ENCODE results near the gene TXNDC2. TPM values are rescaled to one million over a fixed set of nuclear protein-coding genes. Genes with fewer than 3 reads are reported as not detected.
"Not testable (repeated sequence)": the region's sequence is repeated elsewhere in the genome, so short reads cannot be mapped to it uniquely, and the experiment has no call there.

TXNDC2 gene
- total RNA-seq, 1 donor from 2014 or later: 0.49 TPM

- Histone ChIP-seq H3K27ac (no peak overlapping the region), H3K4me1 (no peaks in the 10 kb centered on the region), H3K4me3 (no peak overlapping the region), H3K9me3 (no peaks in the 10 kb centered on the region), H3K36me3 (no peaks in the 10 kb centered on the region), H3K27me3 (no peaks in the 10 kb centered on the region)
- no peak for DNase-seq (ENCODE audit: extremely low spot score in 2 of 2)
- intact Hi-C loops (cut with DNase I): no loop called here
- TF ChIP-seq POLR2AphosphoS5 (IDR thresholded peaks at IDR 0.05; ENCODE audit: insufficient read depth in 1 of 2, low read depth in 1 of 2): no peak
- TF ChIP-seq CTCF (IDR thresholded peaks at IDR 0.05): no peak
- TF ChIP-seq POLR2A (IDR thresholded peaks at IDR 0.05): no peak
Observed at GRCh38 chr18:9897129-9897528, 11.4 kb downstream of the TXNDC2 start.

GRCh38 chr18:9897787-9898291, 12.1 kb downstream of the TXNDC2 start:
- intact Hi-C loops (cut with DNase I); H3K27me3 ChIP-seq; H3K4me1 ChIP-seq; DNase-seq (ENCODE audit: extremely low spot score in 2 of 2); H3K4me3 ChIP-seq; H3K27ac ChIP-seq; H3K36me3 ChIP-seq; H3K9me3 ChIP-seq: not testable (repeated sequence)

DNA sequence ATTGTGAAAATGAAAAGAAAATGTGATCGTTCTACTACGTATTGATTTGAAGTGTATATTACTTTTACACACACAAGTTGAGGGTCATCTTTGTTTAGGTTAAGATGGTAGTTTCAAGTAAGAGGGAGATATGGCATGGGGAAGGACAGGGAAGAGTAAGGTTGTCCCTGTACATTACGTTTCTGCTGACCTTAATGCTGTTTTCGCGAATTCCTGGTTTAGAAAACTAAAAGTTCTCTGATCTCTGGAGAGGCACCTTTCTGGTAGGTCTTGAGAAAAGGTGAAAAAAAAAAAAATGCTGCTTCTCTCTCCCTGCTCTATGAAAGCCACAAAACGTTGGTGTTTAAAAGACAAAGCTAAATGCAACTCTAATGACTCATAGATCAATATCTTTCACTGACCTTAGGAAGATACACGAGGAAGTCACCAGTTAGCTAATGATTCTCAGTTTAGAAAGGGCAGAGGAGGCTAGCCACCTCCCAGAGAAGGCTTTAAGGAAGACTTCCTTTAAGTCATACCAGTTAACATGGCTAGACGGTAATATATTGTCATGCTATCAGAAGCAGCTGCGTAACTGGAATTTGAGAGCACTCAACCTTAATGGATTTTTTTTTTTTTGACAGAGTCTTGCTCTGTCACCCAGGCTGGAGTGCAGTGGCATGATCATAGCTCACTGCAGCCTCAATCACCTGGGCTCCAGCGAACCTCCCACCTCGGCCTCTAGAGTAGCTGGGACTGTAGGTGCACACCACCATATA, 13.2 kb downstream of the TXNDC2 start:
- Histone ChIP-seq H3K4me1 (no peaks in the 10 kb centered on the region), H3K27ac (no peak overlapping the region), H3K36me3 (no peaks in the 10 kb centered on the region), H3K9me3 (no peaks in the 10 kb centered on the region), H3K27me3 (no peaks in the 10 kb centered on the region), H3K4me3 (no peak overlapping the region)
- peak in 1 of 2 donors; percentile 40 for DNase-seq (ENCODE audit: extremely low spot score in 2 of 2)
- intact Hi-C loops (cut with DNase I): no loop called here
- peak in 1 of 2 donors; percentile 47 for TF ChIP-seq POLR2AphosphoS5 (IDR thresholded peaks at IDR 0.05; ENCODE audit: insufficient read depth in 1 of 2, low read depth in 1 of 2)
- no peak for TF ChIP-seq CTCF (IDR thresholded peaks at IDR 0.05)

GRCh38 chr18:9899550-9899930, 13.8 kb downstream of the TXNDC2 start:
- intact Hi-C loops (cut with DNase I); H3K9me3 ChIP-seq; DNase-seq (ENCODE audit: extremely low spot score in 2 of 2); H3K4me3 ChIP-seq; H3K27me3 ChIP-seq; H3K27ac ChIP-seq; H3K36me3 ChIP-seq; H3K4me1 ChIP-seq: not testable (repeated sequence)

GRCh38 chr18:9900699-9901098, 14.9 kb downstream of the TXNDC2 start:
- Histone ChIP-seq H3K9me3 (no peaks in the 10 kb centered on the region), H3K4me3 (no peak overlapping the region), H3K36me3 (no peaks in the 10 kb centered on the region), H3K27me3 (no peaks in the 10 kb centered on the region), H3K27ac (no peak overlapping the region), H3K4me1 (no peaks in the 10 kb centered on the region)
- no peak for TF ChIP-seq POLR2AphosphoS5 (IDR thresholded peaks at IDR 0.05; ENCODE audit: insufficient read depth in 1 of 2, low read depth in 1 of 2)
- no peak for TF ChIP-seq POLR2A (IDR thresholded peaks at IDR 0.05)
- TF ChIP-seq CTCF (IDR thresholded peaks at IDR 0.05): no peak
- DNase-seq (ENCODE audit: extremely low spot score in 2 of 2): no peak
- intact Hi-C loops (cut with DNase I): no loop called here

DNA sequence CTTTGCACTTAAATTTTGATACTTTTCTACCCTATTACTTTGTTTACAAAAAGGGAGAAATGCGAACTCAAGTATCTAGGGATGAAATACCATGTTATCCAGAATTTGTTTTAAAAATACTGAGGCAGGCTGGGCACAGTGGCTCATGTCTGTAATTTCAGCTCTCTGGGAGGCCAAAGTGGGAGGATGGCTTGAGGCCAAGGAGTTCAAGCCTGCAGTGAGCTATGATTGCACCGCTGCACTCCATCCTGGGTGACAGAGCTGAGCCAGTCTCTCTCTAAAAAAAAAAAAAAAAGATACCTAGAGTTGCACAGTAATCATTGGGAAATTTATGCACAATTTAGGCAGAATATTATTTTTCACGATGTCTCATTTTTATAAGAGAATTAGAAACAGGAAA, 15.6 kb downstream of the TXNDC2 start:
- Histone ChIP-seq H3K27ac (no peak overlapping the region), H3K36me3 (no peaks in the 10 kb centered on the region), H3K4me1 (no peaks in the 10 kb centered on the region), H3K27me3 (no peaks in the 10 kb centered on the region), H3K4me3 (no peak overlapping the region), H3K9me3 (no peaks in the 10 kb centered on the region)
- TF ChIP-seq CTCF (IDR thresholded peaks at IDR 0.05) (no peak), POLR2A (IDR thresholded peaks at IDR 0.05) (no peak), POLR2AphosphoS5 (IDR thresholded peaks at IDR 0.05; ENCODE audit: insufficient read depth in 1 of 2, low read depth in 1 of 2) (no peak)
- no peak for DNase-seq (ENCODE audit: extremely low spot score in 2 of 2)
- intact Hi-C loops (cut with DNase I): no loop called here

GRCh38 chr18:9902264-9902663, 16.5 kb downstream of the TXNDC2 start:
- H3K4me1 ChIP-seq; intact Hi-C loops (cut with DNase I); H3K36me3 ChIP-seq; H3K27me3 ChIP-seq; H3K27ac ChIP-seq; H3K4me3 ChIP-seq; H3K9me3 ChIP-seq; DNase-seq (ENCODE audit: extremely low spot score in 2 of 2): not testable (repeated sequence)
